GM20431 (cell line): Measurements from ENCODE around the gene MAN2A1.
"Not testable (repeated sequence)": the region's sequence is repeated elsewhere in the genome, so short reads cannot be mapped to it uniquely, and the experiment has no call there.

Source experiments
- in situ Hi-C: fragments of 300-500 bp; cut with MseI, MboI; formaldehyde crosslinking; loops from one replicate; pipeline ENCODE4 v1.15.0; 2020; ENCODE audit warnings: low sequenced_read_pairs; ENCODE audit not compliant: unreplicated experiment

Gene MAN2A1

DNA sequence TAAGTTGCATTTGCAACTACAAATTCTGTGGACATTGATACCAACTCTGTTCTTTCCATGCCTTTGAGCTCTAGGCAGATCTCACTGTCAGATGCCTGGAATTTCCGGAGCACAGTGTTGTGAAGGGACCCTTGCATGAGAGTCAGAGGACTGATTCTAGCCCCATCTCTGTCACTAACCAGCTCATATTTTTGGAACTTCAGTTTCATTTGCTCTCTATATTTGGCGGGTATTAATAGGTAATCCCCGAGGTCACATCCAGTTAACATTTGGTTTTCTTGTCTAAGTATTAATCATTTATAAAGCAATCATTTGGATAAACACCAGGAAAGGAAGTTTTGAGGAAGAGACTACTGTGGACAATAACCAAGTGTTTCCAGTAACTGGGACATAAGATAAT, 115.7 kb downstream of the MAN2A1 start:
- in situ Hi-C loops = no loop called here

DNA sequence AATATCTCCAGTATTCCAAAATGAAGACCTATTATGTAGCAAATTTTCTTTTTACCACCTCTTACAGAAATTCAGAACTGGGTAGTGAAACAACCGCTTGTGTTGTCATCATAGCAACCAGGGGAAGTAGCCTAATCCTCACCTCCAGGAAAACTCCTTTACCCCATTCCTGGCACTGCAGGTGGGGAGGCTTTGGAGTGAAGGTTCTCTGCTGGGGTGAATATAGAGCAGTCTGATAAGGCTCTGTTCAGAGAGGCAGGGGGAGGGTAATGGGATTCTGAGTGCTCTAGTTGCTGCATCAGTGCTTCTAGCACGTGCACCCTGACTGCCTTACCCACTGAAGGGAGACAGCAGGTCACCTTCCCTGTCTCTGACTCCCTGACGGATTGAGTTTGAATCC, 116.2 kb downstream of the MAN2A1 start:
- in situ Hi-C loops = no loop called here

DNA sequence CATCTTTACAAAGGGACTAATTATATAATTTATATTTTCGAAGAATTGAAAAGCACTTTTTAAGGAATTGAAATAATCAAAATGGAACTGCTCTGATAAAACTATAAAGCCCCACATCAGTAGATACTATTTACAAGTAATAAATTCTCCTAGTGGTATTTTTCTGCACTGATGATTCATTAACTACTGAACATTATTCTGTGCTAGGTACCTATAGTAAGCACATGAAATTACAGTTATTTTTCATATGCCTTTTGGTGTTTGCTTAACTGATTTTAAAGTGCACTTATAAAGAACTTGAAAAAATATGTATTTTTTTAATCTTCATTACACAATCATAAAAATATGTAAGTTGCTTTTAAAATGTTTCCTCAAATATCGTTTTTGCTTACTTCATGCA, 123.0 kb downstream of the MAN2A1 start:
- in situ Hi-C loops = no loop called here

DNA sequence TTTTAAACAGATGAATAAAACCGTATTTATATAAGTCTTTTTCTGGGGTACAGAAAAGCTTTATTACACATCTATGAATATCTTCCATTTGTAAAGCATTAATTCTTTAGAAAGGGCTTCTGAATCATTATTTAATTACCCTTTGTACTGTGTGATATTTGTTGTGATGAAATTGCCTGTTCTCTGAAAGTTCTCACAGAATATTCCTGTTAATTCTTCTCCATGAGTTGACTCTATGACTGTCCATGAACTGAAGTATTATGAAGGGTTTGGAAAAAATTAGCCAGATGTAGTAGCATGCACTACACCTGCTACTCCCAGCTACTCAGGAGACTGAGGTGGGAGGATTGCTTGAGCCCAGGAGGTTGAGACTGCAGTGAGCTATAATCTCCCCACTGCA, 127.0 kb downstream of the MAN2A1 start:
- in situ Hi-C loops = no loop called here

DNA sequence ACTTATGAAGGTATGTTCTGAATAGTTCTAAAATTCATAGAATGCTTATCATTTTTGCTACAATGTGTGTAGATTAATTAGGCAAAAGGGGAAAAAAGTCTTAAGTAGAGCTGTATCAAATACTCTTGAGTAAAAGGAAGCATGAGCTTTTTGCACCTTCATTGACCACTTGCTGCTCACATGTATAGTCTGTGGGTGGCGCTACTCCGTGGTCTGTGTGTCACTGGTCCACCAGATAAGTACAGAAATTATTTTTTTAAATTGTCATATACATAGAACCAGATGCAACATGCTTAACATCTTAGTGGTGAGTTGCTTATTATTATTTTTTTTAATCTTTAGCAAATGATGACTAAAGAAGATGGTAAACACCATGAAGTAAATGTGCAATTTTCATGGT, 130.2 kb downstream of the MAN2A1 start:
- in situ Hi-C loops = no loop called here

DNA sequence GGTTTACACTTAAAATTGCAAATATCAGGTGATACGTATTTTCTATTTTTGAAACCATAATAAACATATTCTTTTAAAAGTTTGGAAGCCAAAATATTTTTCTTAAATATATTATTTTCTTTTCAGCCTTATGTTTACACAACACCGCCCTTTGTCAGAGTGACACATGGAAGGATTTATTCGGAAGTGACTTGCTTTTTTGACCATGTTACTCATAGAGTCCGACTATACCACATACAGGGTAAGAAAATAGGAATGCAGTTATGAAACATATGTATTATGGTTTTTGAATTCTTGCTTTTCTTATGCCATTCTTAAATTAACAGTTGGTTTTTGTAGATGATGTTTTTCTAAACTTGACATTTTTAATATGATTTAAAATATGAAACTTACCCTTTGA, 133.9 kb downstream of the MAN2A1 start:
- in situ Hi-C loops = no loop called here

DNA sequence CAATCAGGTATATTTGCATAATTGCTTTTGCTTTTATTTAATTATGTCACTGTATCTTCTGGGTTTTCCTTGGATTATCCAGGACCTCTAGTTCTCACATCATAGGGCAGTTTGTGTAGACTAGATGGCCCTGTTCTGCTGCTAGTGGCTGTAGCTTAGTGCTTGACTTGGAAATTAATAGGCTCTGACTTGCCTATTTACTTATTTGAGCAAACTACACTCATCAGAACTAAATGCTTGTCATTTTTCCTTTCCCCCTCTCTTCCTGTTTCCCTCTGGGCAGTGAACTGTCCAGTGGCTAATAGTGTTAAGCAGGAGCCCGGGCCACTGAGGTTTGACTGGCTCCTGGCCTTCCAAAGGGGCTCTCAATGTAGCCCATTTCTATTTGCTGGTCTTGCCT, 135.7 kb downstream of the MAN2A1 start:
- in situ Hi-C loops = no loop called here

DNA sequence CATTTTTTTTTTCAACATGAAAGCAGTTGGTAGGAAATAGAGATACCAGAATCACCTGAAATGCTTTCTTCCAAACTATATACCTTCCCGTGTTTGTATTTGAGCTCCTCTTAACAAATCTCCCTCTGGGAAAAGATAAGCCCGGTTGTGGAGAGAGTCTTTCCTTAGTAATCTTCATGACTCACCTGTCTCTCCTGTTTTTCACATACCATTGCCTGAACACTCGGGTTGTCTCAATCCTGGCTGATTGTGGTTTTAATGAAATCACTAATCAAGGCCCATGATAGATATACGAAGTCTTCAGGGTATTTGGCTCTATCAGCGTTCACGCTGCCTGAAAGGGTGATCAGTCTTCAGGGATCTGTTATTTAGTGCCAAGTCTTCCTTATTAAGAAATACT, 136.7 kb downstream of the MAN2A1 start:
- in situ Hi-C loops = no loop called here

DNA sequence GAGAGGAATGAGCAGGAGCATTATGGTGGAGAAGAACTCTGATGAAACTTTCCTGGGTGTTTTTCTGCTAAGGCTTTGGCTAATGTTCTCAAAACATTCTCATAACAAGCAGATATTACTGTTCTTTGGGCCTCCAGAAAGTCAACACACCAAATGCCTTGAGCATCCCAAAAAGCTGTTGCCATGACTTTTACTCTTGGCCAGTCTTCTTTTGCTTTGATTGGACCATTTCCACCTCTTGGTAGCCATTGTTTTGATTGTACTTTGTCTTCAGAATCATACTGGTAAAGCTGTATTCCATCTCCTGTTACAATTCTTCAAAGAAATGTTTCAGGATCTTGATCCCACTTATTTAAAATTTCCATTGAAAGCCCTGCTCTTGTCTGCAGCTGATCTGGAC, 139.6 kb downstream of the MAN2A1 start:
- in situ Hi-C loops = no loop called here

DNA sequence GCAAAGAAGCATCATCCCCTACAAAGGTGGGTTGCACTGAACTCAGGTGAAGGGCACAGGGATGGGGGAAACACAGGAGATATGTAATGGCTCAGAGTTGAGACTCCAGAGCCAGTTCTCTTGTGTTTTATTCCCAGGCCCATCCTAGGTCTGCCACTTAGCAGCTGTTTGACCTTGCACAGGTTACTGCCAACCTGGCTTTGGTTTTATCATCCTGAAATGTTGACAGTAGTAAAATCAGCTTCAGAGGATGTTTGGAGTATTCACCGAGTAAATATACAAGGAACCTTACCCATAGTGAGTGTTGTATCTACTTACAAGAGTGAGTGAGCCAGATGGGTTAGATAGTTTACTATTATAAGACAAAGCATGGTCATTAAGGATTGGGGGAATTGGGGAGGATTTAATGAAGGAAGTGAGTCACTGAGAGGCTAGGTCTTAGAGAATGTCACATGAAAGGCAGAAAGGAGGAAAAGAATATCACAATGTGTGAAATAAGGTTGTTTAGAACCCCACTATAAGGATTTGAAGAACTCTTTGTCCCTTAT, 141.3 kb downstream of the MAN2A1 start:
- in situ Hi-C loops = no loop called here

DNA sequence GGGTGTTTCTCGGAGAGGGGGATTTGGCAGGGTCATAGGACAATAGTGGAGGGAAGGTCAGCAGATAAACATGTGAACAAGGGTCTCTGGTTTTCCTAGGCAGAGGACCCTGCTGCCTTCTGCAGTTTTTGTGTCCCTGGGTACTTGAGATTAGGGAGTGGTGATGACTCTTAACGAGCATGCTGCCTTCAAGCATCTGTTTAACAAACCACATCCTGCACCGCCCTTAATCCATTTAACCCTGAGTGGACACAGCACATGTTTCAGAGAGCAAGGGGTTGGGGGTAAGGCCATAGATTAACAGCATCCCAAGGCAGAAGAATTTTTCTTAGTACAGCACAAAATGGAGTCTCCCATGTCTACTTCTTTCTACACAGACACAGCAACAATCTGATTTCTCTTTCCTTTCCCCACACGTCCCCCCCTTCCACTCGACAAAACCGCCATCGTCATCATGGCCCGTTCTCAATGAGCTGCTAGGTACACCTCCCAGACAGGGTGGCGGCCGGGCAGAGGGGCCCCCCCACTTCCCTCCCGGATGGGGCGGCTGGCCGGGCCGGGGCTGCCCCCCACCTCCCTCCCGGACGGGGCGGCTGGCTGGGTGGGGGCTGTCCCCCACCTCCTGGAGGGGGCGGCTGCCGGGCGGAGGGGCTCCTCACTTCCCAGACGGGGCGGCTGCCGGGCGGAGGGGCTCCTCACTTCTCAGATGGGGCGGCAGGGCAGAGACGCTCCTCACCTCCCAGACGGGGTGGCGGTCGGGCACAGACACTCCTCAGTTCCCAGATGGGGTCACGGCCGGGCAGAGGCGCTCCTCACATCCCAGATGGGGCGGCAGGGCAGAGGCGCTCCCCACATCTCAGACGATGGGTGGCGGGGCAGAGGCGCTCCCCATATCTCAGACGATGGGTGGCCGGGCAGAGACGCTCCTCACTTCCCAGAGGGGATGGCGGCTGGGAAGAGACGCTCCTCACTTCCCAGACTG, 142.8 kb downstream of the MAN2A1 start:
- in situ Hi-C loops = not testable (repeated sequence)

DNA sequence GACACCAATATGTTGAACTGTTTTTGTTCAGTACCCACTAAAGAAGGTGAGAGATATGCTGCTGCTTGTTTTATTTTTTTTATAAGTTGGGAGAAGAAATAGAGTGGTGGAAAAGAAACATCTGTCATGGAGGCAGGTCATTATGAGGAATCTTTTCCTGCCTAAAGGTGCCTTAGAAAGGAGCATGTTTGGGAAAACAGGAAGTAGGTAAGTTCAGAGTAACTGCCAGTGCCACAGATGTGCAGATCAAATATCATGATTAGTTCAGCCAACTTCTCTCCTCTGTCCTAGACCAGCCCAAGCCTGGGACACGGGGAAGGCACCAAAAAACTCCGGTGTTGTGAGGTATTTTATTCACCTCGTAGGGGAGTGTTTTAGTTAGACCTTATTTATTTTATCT, 144.2 kb downstream of the MAN2A1 start:
- in situ Hi-C loops = no loop called here

DNA sequence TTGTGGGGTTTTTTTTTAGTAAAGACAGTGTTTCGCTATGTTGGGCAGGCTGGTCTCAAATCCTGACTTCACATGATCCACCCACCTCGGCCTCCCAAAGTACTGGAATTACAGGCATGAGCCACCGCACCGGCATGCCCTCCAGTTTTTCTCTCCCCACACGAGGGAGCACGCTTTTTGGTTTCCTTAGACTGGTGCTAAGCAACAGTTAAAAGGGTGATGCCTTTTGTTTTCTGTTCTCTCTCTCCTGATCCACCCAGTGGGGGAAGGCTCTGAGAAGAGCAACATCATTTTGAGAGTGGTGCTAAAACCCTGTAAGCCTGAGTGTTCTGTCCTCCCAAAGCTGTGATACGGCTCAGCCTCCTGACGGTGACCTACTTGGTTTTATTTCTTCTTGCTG, 146.6 kb downstream of the MAN2A1 start:
- in situ Hi-C loops = no loop called here

DNA sequence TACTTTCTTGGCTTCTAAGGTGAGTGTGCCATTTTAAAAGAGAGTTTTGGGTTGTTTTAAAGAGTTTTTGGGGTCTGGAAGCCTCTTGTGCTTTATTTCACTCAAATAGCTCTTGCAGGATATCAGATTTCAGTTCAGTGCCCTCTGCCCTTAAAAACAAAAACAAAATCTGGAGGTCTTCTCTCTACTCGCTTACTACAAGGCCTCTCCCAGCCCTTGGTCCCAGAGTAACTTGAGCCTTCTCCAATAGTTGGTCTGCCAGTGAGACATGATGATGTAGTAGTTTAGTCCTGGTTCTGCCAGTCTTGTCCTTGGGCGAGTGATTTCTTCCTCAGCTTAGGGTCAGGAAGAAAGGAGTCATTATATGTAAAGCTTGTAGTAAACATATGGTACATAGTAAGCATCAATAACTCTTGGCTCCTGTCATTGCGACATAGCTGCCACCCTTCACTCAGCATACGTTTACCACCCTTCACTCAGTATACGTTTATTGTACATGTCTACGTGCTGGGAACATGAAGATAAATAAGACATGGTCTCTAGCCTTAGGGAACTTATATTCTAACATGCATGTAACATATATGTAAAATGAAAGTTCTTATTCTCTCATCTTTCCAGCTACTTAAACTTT, 147.6 kb downstream of the MAN2A1 start:
- in situ Hi-C loops = no loop called here

DNA sequence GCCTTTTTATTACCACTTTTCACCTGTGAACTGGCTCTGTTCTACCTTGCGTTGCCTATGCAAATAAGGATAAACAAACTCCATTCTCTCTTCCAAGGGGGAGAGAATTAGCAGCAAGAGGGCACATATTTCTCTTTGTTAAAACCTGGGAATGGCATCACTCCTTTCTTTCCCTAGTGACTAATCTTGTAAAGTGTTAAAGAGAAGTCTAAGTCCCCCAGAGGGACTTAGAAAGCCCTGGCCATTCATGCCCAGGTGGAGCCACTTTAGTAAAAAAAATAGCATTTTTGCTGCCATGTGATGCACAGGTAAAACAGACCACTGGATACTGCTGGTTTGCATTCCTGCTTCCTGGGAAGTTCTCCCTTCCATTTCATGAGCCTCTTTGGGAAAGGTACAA, 148.4 kb downstream of the MAN2A1 start:
- in situ Hi-C loops = no loop called here

DNA sequence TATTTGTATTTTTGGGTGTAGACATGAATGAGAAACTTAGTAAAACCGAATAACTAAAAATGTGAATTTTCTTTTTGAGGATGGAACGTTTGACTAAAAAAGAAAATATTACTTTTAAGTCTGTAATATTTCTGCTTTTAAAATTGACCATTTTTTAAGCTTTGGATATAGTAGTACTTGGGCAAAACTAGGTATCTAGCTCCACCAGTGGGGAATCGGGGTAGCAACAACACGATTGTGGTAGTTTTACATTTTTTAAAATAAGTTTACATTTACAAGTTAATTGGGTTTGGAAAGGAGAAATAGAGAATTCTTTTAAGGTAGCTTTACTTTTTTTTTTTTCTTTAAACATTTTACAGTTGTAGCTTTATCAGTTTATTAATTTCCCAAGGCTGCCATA, 154.4 kb downstream of the MAN2A1 start:
- in situ Hi-C loops = no loop called here

DNA sequence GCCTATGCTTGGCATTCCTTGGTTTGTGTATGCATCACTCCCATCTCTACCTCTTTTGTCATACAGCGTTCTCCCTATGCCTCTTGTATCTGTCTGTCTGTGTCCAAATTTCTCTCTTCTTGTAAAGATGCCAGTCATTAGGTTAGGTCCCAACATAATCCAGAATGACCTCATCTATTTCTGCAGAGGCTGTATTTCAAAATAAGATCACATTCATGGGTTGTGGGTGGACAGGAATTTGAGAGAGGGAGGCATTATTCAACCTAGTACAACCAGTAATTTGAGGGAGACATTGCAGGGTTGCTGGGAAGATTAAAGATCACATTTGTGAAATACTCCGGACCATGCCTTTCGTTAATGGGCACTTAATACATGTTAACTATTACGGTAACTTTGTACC, 155.0 kb downstream of the MAN2A1 start:
- in situ Hi-C loops = no loop called here

DNA sequence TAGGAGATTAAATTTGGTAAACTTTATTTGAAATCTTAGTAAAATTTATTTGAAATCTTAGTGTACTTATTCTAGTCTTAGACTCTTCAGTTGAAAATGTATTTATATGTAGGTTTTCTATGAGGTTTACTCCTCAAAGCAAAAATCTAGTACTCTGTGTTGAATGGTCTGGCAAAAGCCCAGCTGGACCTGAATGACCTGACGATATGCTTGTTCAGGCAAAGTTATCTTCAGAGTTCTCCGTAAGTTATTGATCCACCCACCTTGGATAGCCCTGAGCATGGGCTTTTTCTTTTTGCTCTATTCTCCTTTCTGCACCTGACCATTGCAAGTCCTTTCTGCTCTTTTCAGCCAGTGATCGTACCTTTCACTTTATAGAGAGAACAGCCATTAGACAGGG, 158.4 kb downstream of the MAN2A1 start:
- in situ Hi-C loops = no loop called here

DNA sequence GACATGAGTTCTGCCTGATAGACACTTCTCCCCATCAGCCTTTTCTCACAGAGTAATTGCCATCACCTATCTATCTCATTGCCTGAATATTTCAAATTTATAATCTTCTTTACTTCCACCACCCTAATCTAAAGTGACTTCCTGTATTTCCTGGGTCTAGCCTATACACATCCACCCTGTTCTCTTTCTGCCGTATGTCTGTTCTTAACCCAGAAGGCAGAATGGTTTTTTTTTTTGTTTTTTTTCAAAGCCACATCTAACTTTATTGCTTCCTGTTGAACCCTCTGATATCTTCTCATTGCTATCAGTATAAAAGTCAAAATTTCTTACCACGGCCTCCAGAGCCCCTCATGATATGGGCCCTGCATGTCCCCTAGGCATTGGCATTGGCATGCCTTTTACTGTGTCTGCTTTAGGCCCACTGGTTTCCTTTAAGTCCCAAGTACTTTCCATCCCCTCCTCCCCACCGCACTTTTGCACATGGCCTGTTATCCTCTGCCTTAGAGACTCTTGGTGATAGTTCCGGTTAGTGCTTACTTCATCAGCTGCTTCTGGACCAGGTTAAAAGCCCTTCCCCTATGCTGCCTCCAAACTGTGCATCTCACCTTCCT, 159.9 kb downstream of the MAN2A1 start:
- in situ Hi-C loops = no loop called here

DNA sequence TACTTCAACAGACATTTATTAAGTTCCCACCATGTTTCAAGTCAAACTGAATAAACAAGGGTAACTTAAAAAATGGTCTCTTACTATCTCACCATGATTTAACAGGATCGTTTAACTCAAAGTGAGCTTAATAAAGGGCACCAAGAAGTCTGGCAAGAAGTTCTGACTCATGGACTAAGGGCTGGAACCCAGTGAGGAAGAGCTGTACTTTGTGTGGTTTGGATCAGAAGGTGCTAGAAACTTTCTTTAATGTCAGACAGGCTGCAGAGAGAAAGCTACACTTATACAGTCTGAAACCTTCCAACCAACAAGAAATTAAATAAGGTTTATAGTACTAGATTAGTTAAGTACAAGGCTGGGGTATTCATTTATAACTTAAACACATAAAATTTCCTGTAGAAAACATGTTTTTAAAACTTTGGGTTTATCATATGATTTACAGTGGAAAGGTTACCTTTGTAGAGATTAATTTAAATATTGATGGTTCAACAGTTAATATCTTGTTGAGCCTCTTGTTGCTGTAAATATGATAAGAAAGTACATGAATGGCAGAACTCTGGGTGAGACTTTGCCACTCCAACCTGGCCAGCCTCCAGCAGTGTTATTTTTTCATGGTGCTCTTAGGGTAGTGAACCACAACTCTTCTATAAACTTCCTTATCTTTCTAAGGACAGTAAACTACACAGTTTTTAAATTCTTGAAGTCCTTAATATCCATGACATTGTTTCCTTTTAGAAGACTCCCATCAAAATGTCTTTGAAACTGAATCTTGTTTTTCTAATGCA, 162.8 kb downstream of the MAN2A1 start:
- in situ Hi-C loops = no loop called here
